Upper lobe of left lung (tissue), 6 donors: ENCODE measurements around the gene HOXA6. TPM values are rescaled to one million over a fixed set of nuclear protein-coding genes. Genes with fewer than 3 reads are reported as not detected.

Source experiments
- ATAC-seq, 2 donors: fragments of 200-7000 bp; cut with Tn5 transposase; one replicate each; pipeline ENCODE4 v1.9.1; 2022; ENCODE audit warnings: mild to moderate bottlenecking in 2 of 2, moderate library complexity in 2 of 2; ENCODE audit not compliant: low FRiP score in 2 of 2
- DNase-seq, 2 donors: peaks; one replicate each; pipeline ENCODE4 v3.0.0-alpha.2; 2019 to 2020
- H3K27ac ChIP-seq, 4 donors: fragments of 200-600 bp; sonication (generic); one replicate each; pipeline ENCODE4 v1.5.1; 2016 to 2019
- H3K27me3 ChIP-seq, 4 donors: fragments of 200-600 bp; sonication (generic); one replicate each; pipeline ENCODE4 v1.5.1; 2017 to 2019
- H3K36me3 ChIP-seq, 4 donors: fragments of 200-600 bp; sonication (generic); one replicate each; pipeline ENCODE4 v1.5.1; 2016 to 2019
- H3K4me1 ChIP-seq, 4 donors: fragments of 200-600 bp; sonication (generic); one replicate each; pipeline ENCODE4 v1.5.1; 2018 to 2019
- H3K4me3 ChIP-seq, 4 donors: fragments of 200-600 bp; sonication (generic); one replicate each; pipeline ENCODE4 v1.5.1; 2017 to 2019; ENCODE audit warnings: mild to moderate bottlenecking in 2 of 4, moderate library complexity in 1 of 4
- H3K9me3 ChIP-seq, 4 donors: fragments of 200-600 bp; sonication (generic); one replicate each; pipeline ENCODE4 v1.5.1; 2018 to 2019
- EP300 ChIP-seq, 4 donors: sonication (generic); formaldehyde crosslinking; IDR thresholded peaks; one replicate each; pipeline ENCODE4 v1.5.1; 2017; ENCODE audit warnings: antibody characterized with exemption in 4 of 4, control low read depth in 2 of 4
- POLR2A ChIP-seq, 4 donors: fragments of 450-650 bp; IDR thresholded peaks; one replicate each; pipeline ENCODE4 v1.5.1; 2016 to 2017; ENCODE audit warnings: antibody characterized with exemption in 4 of 4, mild to moderate bottlenecking in 2 of 4
- POLR2AphosphoS5 ChIP-seq, 2 donors: sonication (generic); formaldehyde crosslinking; IDR thresholded peaks; one replicate each; pipeline ENCODE4 v1.5.1; 2017; ENCODE audit warnings: antibody characterized with exemption in 2 of 2
- WGBS, 2 donors: methylation state at CpG; one replicate each; pipeline ENCODE4 v1.1.5; 2017 to 2018; 5-methylcytosine and 5-hydroxymethylcytosine counted together
- total RNA-seq, 6 donors: library from RNA; depleted of rRNA in 4 of 6; stranded (reverse); fragments of >200 nt in 4 of 6; gene quantifications; one replicate each; pipeline versions ENCODE4 v1.1.0 to v1.2.1, GENCODE V29; 2016 to 2021
- TF ChIP-seq, protein P1 (sequence below), 6 experiments: fragments of 450-650 bp in 4 of 6; fragments of 200-600 bp in 2 of 6; sonication (generic) in 2 of 6; IDR thresholded peaks; one replicate each; pipeline ENCODE4 v1.5.1; 2016 to 2019; ENCODE audit warnings: antibody characterized with exemption in 6 of 6
- donor health status: DM: no; HTN: no; CAD: no; lungs with moderate emphysema.
- donor health status: DM: no; HTN: yes; CAD: no; lungs with severe emphysema.

The HOXA6 gene
- total RNA-seq, 6 donors from 2014 or later: 0.61 to 8.4 (median 4.0) TPM; not detected in 1

DNA sequence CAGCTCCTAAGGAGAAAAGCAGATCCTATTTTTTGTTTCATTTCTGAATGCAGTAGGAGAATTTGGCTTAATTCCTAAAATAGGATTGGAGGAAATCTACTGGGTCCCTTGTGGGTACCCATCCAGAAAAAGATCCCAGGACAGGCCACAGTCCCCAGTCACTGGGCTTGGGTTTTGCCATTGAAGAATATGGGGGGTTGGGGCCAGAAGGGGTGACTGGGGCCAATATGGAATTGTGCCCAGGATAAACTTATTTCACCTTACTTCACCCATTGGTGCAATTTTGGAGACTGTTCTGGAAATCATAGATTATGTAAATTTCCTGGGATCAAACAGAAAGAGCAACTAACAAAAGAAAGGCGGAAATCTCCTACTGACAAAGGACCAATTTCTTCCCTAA lies 9.1 kb downstream of the HOXA6 start:
- 41 to 52% methylated on average over 1 of the region's 1 CpG for WGBS, 2 donors
- H3K27ac ChIP-seq: peak overlapping the region; percentile 94 to 98 (median 96)
- TF ChIP-seq POLR2AphosphoS5 (IDR thresholded peaks at IDR 0.05): no peak
- TF ChIP-seq EP300 (IDR thresholded peaks at IDR 0.05): no peak
- no peak for TF ChIP-seq POLR2A (IDR thresholded peaks at IDR 0.05)
- TF ChIP-seq, protein P1, sequence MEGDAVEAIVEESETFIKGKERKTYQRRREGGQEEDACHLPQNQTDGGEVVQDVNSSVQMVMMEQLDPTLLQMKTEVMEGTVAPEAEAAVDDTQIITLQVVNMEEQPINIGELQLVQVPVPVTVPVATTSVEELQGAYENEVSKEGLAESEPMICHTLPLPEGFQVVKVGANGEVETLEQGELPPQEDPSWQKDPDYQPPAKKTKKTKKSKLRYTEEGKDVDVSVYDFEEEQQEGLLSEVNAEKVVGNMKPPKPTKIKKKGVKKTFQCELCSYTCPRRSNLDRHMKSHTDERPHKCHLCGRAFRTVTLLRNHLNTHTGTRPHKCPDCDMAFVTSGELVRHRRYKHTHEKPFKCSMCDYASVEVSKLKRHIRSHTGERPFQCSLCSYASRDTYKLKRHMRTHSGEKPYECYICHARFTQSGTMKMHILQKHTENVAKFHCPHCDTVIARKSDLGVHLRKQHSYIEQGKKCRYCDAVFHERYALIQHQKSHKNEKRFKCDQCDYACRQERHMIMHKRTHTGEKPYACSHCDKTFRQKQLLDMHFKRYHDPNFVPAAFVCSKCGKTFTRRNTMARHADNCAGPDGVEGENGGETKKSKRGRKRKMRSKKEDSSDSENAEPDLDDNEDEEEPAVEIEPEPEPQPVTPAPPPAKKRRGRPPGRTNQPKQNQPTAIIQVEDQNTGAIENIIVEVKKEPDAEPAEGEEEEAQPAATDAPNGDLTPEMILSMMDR (IDR thresholded peaks at IDR 0.05): no peak
- no peaks in the 10 kb centered on the region for H3K9me3 ChIP-seq
- ATAC-seq (no peak), DNase-seq (no peak)
- no peaks in the 10 kb centered on the region for H3K36me3 ChIP-seq
- peak overlapping the region in 2 of 4 donors; percentile 62 to 74 for H3K4me3 ChIP-seq
- peaks cover 19 to 36% (median 28%) of the 10 kb centered on the region in 4 donors for H3K4me1 ChIP-seq
- H3K27me3 ChIP-seq: peaks cover 0 to 6% (median 2%) of the 10 kb centered on the region in 4 donors

DNA sequence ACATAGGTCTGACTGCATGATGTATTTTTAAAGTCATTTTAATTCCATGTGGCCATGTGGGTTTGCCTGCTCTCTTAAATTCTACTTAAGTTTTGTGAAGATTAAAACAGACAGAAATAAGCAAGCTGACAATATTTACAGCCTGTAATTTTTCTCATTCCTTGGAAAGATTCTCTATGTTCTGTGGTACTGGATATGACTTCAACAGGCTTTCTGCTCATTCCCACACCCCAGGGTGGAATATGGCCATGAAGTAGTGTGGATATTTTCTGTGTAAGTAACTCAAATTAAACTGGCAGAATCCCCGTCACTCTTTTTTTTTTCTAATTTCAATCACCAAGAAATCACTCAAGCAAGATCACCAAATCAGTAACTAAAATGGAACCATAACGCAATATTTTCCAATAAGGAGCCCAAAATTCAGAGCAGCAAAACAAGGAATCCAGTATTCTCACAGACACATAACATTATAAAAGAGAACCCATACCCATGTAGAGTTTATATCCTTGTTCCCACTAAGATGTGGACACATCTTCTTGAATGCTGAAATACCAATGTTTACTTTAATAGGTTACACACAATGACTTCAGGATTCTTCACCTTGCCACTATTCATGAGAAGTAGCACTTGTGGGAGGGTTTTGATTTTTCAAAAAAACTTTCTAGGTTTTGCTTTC lies 9.8 kb downstream of the HOXA6 start:
- H3K4me3 ChIP-seq: peak overlapping the region in 2 of 4 donors; percentile 62 to 74
- 45 to 63% methylated on average over 2 of the region's 2 CpGs for WGBS, 2 donors

DNA sequence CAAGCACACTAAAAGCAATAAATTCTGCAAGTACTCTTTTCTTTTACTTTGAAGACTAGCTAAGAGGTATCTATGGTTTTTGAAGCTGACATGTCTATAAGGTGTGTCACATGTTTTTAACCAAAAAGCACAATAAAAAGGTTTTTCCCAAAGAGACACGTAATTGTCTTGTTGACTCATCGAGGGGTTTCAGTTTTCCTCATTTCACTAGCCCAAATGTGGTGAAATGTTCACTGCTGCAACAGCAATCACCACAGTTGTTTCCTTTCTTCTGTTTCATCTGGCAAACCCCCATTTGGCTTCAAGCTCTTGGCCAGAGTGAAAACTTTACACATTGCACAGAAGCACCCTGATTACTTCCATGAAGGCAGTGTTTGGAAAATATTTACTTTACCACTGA lies 13.2 kb downstream of the HOXA6 start:
- H3K4me1 ChIP-seq: peaks cover 32 to 49% (median 33%) of the 10 kb centered on the region in 4 donors
- 3 to 16% methylated on average over 2 of the region's 2 CpGs for WGBS, 2 donors
- peak in 1 of 2 donors; percentile 21 for DNase-seq

More for the DNA sequence above, 9.8 kb downstream of the HOXA6 start:
- peaks cover 0 to 6% (median 0%) of the 10 kb centered on the region in 4 donors for H3K27me3 ChIP-seq
- H3K36me3 ChIP-seq: no peaks in the 10 kb centered on the region
- no peaks in the 10 kb centered on the region for H3K9me3 ChIP-seq
- TF ChIP-seq, protein P1 (IDR thresholded peaks at IDR 0.05): no peak
- TF ChIP-seq POLR2A (IDR thresholded peaks at IDR 0.05): no peak
- TF ChIP-seq POLR2AphosphoS5 (IDR thresholded peaks at IDR 0.05): no peak
- no peak for TF ChIP-seq EP300 (IDR thresholded peaks at IDR 0.05)
- peak overlapping the region; percentile 94 to 98 (median 96) for H3K27ac ChIP-seq
- H3K4me1 ChIP-seq: peaks cover 24 to 38% (median 29%) of the 10 kb centered on the region in 4 donors
- ATAC-seq: no peak
- DNase-seq: no peak

DNA sequence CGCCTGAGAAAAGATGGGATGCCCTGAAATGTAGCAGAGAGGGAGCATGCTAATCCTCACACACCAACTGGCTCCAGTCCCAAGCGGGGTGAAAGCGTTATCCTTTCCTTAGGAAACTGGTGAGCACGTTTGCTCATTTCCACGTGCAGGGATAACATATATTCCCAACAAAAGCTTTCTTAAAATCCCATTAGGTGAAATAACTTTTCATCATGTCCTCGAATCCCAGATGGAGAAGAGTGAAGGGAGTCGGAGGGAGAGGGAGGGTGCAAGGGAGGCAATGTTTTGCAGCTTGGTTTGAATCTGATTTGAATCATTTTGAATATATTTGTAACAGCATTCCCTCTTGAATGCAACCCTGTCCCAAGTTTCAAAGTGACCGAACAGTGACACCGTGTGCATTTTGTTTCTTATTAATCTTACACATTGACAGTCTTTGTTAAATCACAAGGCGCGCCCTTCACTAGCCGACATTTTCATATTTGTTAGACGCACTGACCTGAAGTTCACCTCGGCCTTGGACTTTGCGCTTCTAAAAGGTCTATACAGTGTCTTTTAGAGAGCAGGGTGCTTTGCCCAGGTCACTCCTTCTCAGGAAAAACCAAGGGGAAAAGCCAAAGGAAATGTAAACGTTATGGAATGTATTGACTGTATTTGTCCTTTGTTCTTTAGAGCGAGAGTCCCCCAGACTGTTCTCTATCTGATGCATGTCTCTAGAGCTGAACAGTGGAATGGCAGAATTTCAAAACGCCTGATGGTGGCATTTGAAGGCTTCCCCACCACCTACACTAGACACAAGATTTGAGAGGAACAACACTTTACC lies 14.0 kb downstream of the HOXA6 start:
- peak in 1 of 2 donors; percentile 15 for DNase-seq
- TF ChIP-seq POLR2AphosphoS5 (IDR thresholded peaks at IDR 0.05) (no peak), POLR2A (IDR thresholded peaks at IDR 0.05) (no peak), EP300 (IDR thresholded peaks at IDR 0.05) (no peak)
- TF ChIP-seq, protein P1 (IDR thresholded peaks at IDR 0.05): no peak
- Histone ChIP-seq H3K9me3 (no peaks in the 10 kb centered on the region), H3K27ac (peak overlapping the region; percentile 49 to 60 (median 55)), H3K27me3 (peaks cover 0 to 13% (median 0%) of the 10 kb centered on the region in 4 donors), H3K36me3 (no peaks in the 10 kb centered on the region), H3K4me1 (peaks cover 32 to 49% (median 34%) of the 10 kb centered on the region in 4 donors), H3K4me3 (no peak overlapping the region)
- 34 to 42% methylated on average over 18 of the region's 18 CpGs for WGBS, 2 donors
- no peak for ATAC-seq

More for the DNA sequence above, 13.2 kb downstream of the HOXA6 start:
- Histone ChIP-seq H3K27me3 (peaks cover 0 to 13% (median 0%) of the 10 kb centered on the region in 4 donors), H3K9me3 (no peaks in the 10 kb centered on the region), H3K36me3 (no peaks in the 10 kb centered on the region), H3K27ac (peak overlapping the region; percentile 49 to 60 (median 55)), H3K4me3 (no peak overlapping the region)
- TF ChIP-seq POLR2A (IDR thresholded peaks at IDR 0.05) (no peak), POLR2AphosphoS5 (IDR thresholded peaks at IDR 0.05) (peak; percentile 17 to 43), EP300 (IDR thresholded peaks at IDR 0.05) (no peak)
- TF ChIP-seq, protein P1 (IDR thresholded peaks at IDR 0.05): no peak
- ATAC-seq: peak in 1 of 2 donors; percentile 18
